H1 (cell line): ENCODE results near the gene DBP. TPM values are rescaled to one million over a fixed set of nuclear protein-coding genes. Genes with fewer than 3 reads are reported as not detected.

Experiments
- BACH1 ChIP-seq: IDR thresholded peaks from 2 replicates; pipeline ENCODE4 v1.6.1; 2012; ENCODE audit warnings: low read length, improper control_type of control experiment
- CEBPB ChIP-seq: IDR thresholded peaks from 2 replicates; pipeline ENCODE4 v1.6.1; 2012; ENCODE audit warnings: low read depth, low read length
- CHD2 ChIP-seq: IDR thresholded peaks from 2 replicates; pipeline ENCODE4 v1.6.1; 2012; ENCODE audit warnings: low read length, improper control_type of control experiment
- EP300 ChIP-seq, 2 experiments: IDR thresholded peaks; 1 replicate in 1 of 2; 2 replicates in 1 of 2; pipeline ENCODE4 v1.6.1; 2011 to 2012; ENCODE audit warnings: low read depth in 2 of 2, low read length in 2 of 2, mild to moderate bottlenecking in 2 of 2, borderline replicate concordance in 1 of 2, inconsistent platforms in 1 of 2, moderate library complexity in 1 of 2
- HDAC2 ChIP-seq, 2 experiments: fragments of 300-600 bp in 1 of 2; sonication (generic) in 1 of 2; IDR thresholded peaks; 2 replicates each; pipeline ENCODE4 v1.6.1; 2011 to 2012; ENCODE audit warnings: low read depth in 2 of 2, low read length in 2 of 2, mild to moderate bottlenecking in 2 of 2, moderate library complexity in 2 of 2, borderline replicate concordance in 1 of 2, inconsistent platforms in 1 of 2
- HDAC6 ChIP-seq: IDR thresholded peaks from one replicate; pipeline ENCODE4 v1.7.1; 2012; ENCODE audit warnings: low read depth, mild to moderate bottlenecking, inconsistent platforms, low read length, moderate library complexity
- POLR2A ChIP-seq, 2 experiments: IDR thresholded peaks; 1 replicate in 1 of 2; 2 replicates in 1 of 2; pipeline ENCODE4 v1.6.1; 2011; ENCODE audit warnings: low read depth in 2 of 2, low read length in 2 of 2, mild to moderate bottlenecking in 2 of 2; ENCODE audit errors: control extremely low read depth in 1 of 2
- RAD21 ChIP-seq, 2 experiments: IDR thresholded peaks in 1 of 2; conservative IDR thresholded peaks in 1 of 2; 2 replicates each; pipeline ENCODE4 v1.6.1; 2011; ENCODE audit warnings: low read depth in 2 of 2, low read length in 2 of 2, improper control_type of control experiment in 1 of 2, inconsistent platforms in 1 of 2, mild to moderate bottlenecking in 1 of 2, moderate library complexity in 1 of 2
- SP4 ChIP-seq: IDR thresholded peaks from 2 replicates; pipeline ENCODE4 v1.6.1; 2012; ENCODE audit warnings: low read length, inconsistent platforms
- TAF7 ChIP-seq: optimal IDR thresholded peaks from 2 replicates; pipeline ENCODE3; 2011; ENCODE audit warnings: low read depth, mild to moderate bottlenecking, inconsistent platforms, low read length, moderate library complexity, borderline replicate concordance
- TCF12 ChIP-seq: IDR thresholded peaks from 2 replicates; pipeline ENCODE4 v1.6.1; 2011; ENCODE audit warnings: low read depth, mild to moderate bottlenecking, low read length
- polyA plus RNA-seq, 7 experiments: library from polyadenylated mRNA; depleted of rRNA in 3 of 7; stranded (reverse) in 5 of 7; unstranded in 2 of 7; fragments of >200 nt in 5 of 7; fragments of 200-250 nt in 2 of 7; gene quantifications; 1 replicate in 5 of 7; 2 replicates in 1 of 7; 4 replicates in 1 of 7; pipeline versions ENCODE4 v1.2.1 to v1.2.3, GENCODE V29; 2011 to 2013; ENCODE audit warnings: missing spikeins in 2 of 7, mixed read lengths in 2 of 7
- total RNA-seq: library from RNA; stranded (reverse); fragmentation: NEBNext Ultra II Directional; extraction: Animal tissue kit (Norgen Biotek cat#: 25700); gene quantifications from 2 replicates; pipeline ENCODE4 v1.2.1, GENCODE V29; 2021
- TF ChIP-seq, protein P1 (sequence below): IDR thresholded peaks from 2 replicates; pipeline ENCODE4 v1.6.1; 2011; ENCODE audit warnings: low read depth, mild to moderate bottlenecking, low read length; ENCODE audit not compliant: insufficient read depth

Gene DBP
- total and polyA plus RNA-seq, 2 of the 8 experiments (the other 6 are each of a cell fraction or from before 2014, with no cell fraction given), result 7.5 to 8.3 TPM

DNA sequence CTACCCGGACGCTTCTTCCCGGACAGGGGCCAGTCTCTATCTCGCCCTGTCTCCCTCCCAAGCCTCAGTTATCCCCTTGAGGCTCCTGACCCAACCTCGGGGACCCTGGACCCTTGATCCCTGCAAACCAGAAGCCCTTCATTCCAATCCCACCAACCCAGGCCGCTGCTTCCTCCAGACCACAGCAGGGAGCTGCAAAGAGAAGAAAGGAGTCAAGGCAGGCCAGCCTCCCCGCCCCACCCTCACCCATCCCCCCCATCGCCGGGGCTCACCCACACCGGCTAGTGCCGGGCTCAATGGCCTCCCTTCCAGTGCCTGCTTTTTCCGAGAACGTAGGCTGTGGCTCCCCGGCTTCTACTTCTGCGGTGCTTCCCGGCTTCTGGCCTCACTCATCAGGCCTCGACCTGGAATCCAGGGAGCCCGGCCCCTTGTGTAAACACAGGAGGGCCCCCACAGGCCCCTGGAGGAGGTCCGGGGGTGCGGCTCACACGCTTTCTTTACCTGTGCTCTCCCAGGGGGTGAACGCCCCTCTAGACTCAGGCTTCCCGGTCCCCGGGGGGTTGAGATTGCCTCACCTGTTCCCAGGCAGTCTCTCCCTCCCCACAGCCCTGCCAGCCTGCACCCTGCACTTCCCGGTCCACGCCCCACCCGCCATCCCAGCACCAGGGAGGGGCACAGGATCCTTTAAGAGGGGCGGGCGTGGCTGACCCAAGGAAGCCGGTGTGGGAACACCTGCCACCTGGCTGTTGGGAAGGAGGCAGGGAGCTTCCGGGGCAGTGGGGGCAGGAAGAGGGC lies 22.5 kb downstream of the DBP start, which contains the start of gene FAM83E (continued):
- TF ChIP-seq POLR2A (IDR thresholded peaks at IDR 0.05; ENCODE audit: control extremely low read depth in 1 of 2, low read depth in 2 of 2, low read length in 2 of 2) (peak; percentile 47 to 84; a peak in 2 of 3 replicates), TCF12 (peak; percentile 65; the same call in 1 of the 2 replicates), BACH1 (0 out of 2 replicates have a peak, but pooled peaks have one; percentile 3), CHD2 (peak; percentile 32), HDAC6 (no peak), SP4 (peak; percentile 62; the same call in 1 of the 2 replicates), CEBPB (peak; percentile 39; the same call in 1 of the 2 replicates), TAF7 (peak; percentile 29), HDAC2 (IDR thresholded peaks at IDR 0.05; ENCODE audit: borderline replicate concordance in 1 of 2, low read depth in 2 of 2, low read length in 2 of 2) (0 out of 4 replicates have a peak, but pooled peaks of 1 of the 2 experiments have one; percentile 35), EP300 (IDR thresholded peaks at IDR 0.05; ENCODE audit: borderline replicate concordance in 1 of 2, low read depth in 2 of 2, low read length in 2 of 2) (peak in 1 of 2 experiments; percentile 54; a peak in 1 of 3 replicates), RAD21 (IDR thresholded peaks at IDR 0.05 in 1 of 2, conservative IDR thresholded peaks at IDR 0.05 in 1 of 2; ENCODE audit: low read depth in 2 of 2, low read length in 2 of 2) (peak in 1 of 2 experiments; percentile 0; a peak in 1 of 4 replicates)
- TF ChIP-seq, protein P1, sequence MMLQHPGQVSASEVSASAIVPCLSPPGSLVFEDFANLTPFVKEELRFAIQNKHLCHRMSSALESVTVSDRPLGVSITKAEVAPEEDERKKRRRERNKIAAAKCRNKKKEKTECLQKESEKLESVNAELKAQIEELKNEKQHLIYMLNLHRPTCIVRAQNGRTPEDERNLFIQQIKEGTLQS, result no peak
